ENCODE results near the gene CACNG1.

The CACNG1 gene

DNA sequence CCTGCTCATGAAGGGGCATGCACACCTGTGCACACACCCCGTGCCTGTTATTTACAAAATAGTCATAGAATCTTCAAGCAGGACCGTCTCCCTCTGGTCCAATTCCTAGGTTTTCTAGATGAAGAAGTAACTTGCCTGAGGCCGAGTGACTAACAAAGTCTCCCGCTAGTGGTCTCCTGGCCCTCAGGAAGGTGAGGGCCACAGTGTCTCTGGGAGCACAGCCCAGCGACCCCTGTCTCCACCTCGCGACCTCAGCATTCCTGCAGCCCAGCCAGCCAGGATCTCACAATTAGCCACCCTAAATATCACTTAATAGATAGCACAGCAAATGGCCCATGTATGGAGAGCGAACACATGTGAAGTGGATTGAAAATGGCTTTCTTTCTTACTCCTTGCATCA is 30.5 kb upstream of the CACNG1 start:
- peaks cover under 1% of the 10 kb centered on the region; the same call in 1 of the 2 replicates for H3K27me3 ChIP-seq (replicated peaks; ENCODE audit: insufficient read depth, low read length)
- peaks cover 4% of the 10 kb centered on the region; the same call in 1 of the 2 replicates for H3K4me1 ChIP-seq (ENCODE audit: low read length)
- no peaks in the 10 kb centered on the region for H3K9me3 ChIP-seq (replicated peaks; ENCODE audit: insufficient read depth, low read length)
- H3K4me2 ChIP-seq (ENCODE audit: low read depth, low read length) = no peak overlapping the region
- H3K36me3 ChIP-seq (replicated peaks; ENCODE audit: insufficient read depth, low read length) = no peaks in the 10 kb centered on the region
- H4K20me1 ChIP-seq (ENCODE audit: insufficient read depth, low read length) = no peaks in the 10 kb centered on the region
- H3K9ac ChIP-seq (ENCODE audit: low read length) = no peak overlapping the region
- no peak overlapping the region for H3K27ac ChIP-seq (ENCODE audit: low read length)
- H3K79me2 ChIP-seq (ENCODE audit: low read length) = no peaks in the 10 kb centered on the region
- no peak overlapping the region for H3K4me3 ChIP-seq (ENCODE audit: low read length)
- H3F3A ChIP-seq (ENCODE audit: insufficient read depth, low read length) = no peaks in the 10 kb centered on the region
- no peaks in the 10 kb centered on the region for H3K9me2 ChIP-seq (replicated peaks; ENCODE audit: insufficient read depth, low read length)
- no peak overlapping the region for H2AFZ ChIP-seq (ENCODE audit: low read length)
- no peak for DNase-seq
- no peak for TF ChIP-seq EZH2phosphoT487 (IDR thresholded peaks at IDR 0.05; ENCODE audit: low read length)
- no peak for TF ChIP-seq EZH2 (optimal IDR thresholded peaks at IDR 0.05; ENCODE audit: low read depth, low read length)
- TF ChIP-seq, protein P1, sequence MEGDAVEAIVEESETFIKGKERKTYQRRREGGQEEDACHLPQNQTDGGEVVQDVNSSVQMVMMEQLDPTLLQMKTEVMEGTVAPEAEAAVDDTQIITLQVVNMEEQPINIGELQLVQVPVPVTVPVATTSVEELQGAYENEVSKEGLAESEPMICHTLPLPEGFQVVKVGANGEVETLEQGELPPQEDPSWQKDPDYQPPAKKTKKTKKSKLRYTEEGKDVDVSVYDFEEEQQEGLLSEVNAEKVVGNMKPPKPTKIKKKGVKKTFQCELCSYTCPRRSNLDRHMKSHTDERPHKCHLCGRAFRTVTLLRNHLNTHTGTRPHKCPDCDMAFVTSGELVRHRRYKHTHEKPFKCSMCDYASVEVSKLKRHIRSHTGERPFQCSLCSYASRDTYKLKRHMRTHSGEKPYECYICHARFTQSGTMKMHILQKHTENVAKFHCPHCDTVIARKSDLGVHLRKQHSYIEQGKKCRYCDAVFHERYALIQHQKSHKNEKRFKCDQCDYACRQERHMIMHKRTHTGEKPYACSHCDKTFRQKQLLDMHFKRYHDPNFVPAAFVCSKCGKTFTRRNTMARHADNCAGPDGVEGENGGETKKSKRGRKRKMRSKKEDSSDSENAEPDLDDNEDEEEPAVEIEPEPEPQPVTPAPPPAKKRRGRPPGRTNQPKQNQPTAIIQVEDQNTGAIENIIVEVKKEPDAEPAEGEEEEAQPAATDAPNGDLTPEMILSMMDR (IDR thresholded peaks at IDR 0.05; ENCODE audit: low read length) = no peak

DNA sequence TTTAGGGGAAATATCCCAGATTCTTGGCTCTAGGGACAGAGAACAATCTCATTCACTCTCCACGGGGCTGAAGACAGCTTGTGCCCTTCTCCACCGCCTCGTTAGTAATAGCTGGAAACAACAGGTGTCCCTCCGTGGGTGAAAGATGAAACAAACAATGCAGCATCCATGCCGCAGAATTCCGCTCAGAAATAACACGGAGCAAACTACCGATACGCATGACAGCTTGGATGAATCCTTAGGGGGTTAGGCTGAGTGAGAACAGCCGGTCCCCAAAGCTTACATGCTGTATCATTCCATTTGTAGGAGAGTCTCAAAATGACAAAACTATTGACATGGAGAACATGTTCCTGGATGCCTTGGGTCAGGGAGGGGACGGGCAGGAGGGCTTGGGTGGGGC is 29.4 kb upstream of the CACNG1 start:
- Histone ChIP-seq H3K9ac (ENCODE audit: low read length) (no peak overlapping the region), H3K36me3 (replicated peaks; ENCODE audit: insufficient read depth, low read length) (no peaks in the 10 kb centered on the region), H3F3A (ENCODE audit: insufficient read depth, low read length) (no peaks in the 10 kb centered on the region), H3K4me2 (ENCODE audit: low read depth, low read length) (no peak overlapping the region), H4K20me1 (ENCODE audit: insufficient read depth, low read length) (no peaks in the 10 kb centered on the region), H3K27me3 (replicated peaks; ENCODE audit: insufficient read depth, low read length) (peaks cover 11% of the 10 kb centered on the region; the same call in 1 of the 2 replicates), H3K9me3 (replicated peaks; ENCODE audit: insufficient read depth, low read length) (no peaks in the 10 kb centered on the region), H2AFZ (ENCODE audit: low read length) (no peak overlapping the region), H3K9me2 (replicated peaks; ENCODE audit: insufficient read depth, low read length) (no peaks in the 10 kb centered on the region), H3K79me2 (ENCODE audit: low read length) (no peaks in the 10 kb centered on the region), H3K4me1 (ENCODE audit: low read length) (peaks cover 4% of the 10 kb centered on the region; the same call in 1 of the 2 replicates), H3K4me3 (ENCODE audit: low read length) (no peak overlapping the region), H3K27ac (ENCODE audit: low read length) (no peak overlapping the region)
- no peak for DNase-seq
- TF ChIP-seq EZH2 (optimal IDR thresholded peaks at IDR 0.05; ENCODE audit: low read depth, low read length) (no peak), EZH2phosphoT487 (IDR thresholded peaks at IDR 0.05; ENCODE audit: low read length) (no peak)
- TF ChIP-seq, protein P1 (IDR thresholded peaks at IDR 0.05; ENCODE audit: low read length) = no peak

DNA sequence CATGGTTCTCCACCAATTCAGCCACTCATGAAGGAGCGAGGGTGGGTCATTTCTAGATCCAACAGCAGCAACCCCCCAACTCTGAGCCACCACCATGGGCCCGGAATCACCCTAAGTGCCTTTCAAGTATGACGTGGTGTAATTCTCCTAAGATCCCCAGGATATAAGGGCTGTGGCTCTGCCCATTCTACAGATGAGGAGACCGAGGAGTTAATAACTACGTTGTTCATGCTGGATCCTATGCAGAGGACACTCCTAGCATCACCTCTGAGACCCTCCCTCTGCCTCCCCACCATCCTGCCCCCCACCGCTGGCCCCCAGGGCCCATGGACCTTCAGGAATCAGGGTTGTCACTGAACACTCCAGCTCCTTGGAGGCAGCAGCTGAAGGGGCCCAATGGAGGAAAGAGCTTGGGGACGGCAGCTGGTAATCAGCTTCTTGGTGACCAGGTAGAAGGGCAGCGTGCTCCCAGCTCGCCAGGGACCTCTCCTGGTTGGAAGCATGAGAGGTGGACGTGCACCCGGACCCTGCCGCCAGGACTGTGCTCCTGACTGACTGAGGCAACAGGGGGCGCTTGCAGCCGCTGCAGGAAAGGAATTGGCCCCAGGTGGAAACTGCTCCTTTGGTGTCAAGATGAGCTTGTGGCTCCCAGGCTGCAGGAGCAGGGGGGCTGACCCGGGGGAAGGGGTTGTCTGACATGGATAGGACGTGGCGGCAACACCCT is 28.2 kb upstream of the CACNG1 start:
- Histone ChIP-seq H3K9ac (ENCODE audit: low read length) (no peak overlapping the region), H3K4me2 (ENCODE audit: low read depth, low read length) (no peak overlapping the region), H3F3A (ENCODE audit: insufficient read depth, low read length) (no peaks in the 10 kb centered on the region), H3K4me3 (ENCODE audit: low read length) (no peak overlapping the region), H3K36me3 (replicated peaks; ENCODE audit: insufficient read depth, low read length) (no peaks in the 10 kb centered on the region), H3K27me3 (replicated peaks; ENCODE audit: insufficient read depth, low read length) (peaks cover 13% of the 10 kb centered on the region; the same call in 1 of the 2 replicates), H3K4me1 (ENCODE audit: low read length) (peaks cover 4% of the 10 kb centered on the region; the same call in 1 of the 2 replicates), H4K20me1 (ENCODE audit: insufficient read depth, low read length) (no peaks in the 10 kb centered on the region), H2AFZ (ENCODE audit: low read length) (no peak overlapping the region), H3K9me3 (replicated peaks; ENCODE audit: insufficient read depth, low read length) (no peaks in the 10 kb centered on the region), H3K79me2 (ENCODE audit: low read length) (no peaks in the 10 kb centered on the region), H3K9me2 (replicated peaks; ENCODE audit: insufficient read depth, low read length) (no peaks in the 10 kb centered on the region), H3K27ac (ENCODE audit: low read length) (no peak overlapping the region)
- TF ChIP-seq, protein P1 (IDR thresholded peaks at IDR 0.05; ENCODE audit: low read length) = no peak
- TF ChIP-seq EZH2 (optimal IDR thresholded peaks at IDR 0.05; ENCODE audit: low read depth, low read length) (no peak), EZH2phosphoT487 (IDR thresholded peaks at IDR 0.05; ENCODE audit: low read length) (no peak)
- DNase-seq = no peak

Data from MM.1S (cell line).